GM19239 (cell line): Measurements from ENCODE around the gene PDCD10.
A peak's percentile ranks its signal among the peaks of the same experiment; 100 is the strongest.

Experiments
- DNase-seq: peaks from one replicate; pipeline ENCODE4 v3.0.0; 2011; ENCODE audit warnings: low spot score; ENCODE audit not compliant: insufficient read length
- FAIRE-seq: peaks from 2 replicates; lab custom pipeline; 2011; peaks lifted over from hg19 to GRCh38; lab: Jason Lieb, UNC

The PDCD10 gene

DNA sequence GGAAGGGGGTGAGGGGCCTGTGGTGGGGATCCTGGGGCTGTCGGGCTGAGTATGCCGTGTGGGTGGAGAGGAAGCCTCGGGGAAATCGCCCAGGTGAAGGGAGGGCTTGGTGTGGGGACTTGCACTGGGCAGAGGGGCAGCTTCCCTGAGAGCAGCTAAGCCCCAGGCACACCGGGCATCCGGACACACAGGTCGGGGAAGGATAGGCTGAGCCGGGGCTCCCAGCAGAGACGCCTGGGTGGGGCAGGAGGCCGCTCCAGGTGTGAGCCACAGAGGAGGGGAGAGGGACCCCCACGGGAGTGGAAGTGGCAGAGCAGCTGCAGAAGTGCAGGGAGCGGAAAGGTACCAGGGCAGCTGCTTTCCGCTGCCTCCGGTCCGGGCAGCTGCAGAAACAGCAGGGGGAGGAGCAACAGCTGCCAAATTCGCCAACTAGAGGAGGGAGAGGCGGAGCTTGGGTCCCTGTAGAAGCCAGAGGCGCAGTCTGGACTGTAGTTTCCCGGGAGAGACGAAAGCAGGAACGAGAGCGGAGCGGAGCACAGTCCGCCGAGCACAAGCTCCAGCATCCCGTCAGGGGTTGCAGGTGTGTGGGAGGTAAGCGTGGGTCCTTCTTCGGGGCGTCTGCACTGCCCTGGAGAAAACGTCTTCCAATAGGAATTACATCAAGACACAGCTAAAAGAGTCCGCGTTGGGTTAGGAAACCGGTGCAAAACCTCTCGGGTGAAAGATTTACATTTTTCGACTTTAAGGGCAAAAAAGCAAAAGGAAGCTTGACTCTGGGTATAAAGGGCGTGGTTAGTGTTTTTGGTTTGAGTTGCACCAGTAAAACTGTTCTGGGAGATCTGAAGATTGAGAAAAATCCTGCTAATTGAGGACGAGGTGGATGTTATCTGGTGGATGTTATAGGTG is 794 bp upstream of the PDCD10 start, which contains the start of gene SERPINI1:
TSS of gene SERPINI1 (plus strand) at position 489 of the 906 bp plus-strand sequence. CDS start 53,408 bp downstream, outside the sequence.
- DNase-seq (peak; percentile 19), FAIRE-seq (peak; percentile 93)

DNA sequence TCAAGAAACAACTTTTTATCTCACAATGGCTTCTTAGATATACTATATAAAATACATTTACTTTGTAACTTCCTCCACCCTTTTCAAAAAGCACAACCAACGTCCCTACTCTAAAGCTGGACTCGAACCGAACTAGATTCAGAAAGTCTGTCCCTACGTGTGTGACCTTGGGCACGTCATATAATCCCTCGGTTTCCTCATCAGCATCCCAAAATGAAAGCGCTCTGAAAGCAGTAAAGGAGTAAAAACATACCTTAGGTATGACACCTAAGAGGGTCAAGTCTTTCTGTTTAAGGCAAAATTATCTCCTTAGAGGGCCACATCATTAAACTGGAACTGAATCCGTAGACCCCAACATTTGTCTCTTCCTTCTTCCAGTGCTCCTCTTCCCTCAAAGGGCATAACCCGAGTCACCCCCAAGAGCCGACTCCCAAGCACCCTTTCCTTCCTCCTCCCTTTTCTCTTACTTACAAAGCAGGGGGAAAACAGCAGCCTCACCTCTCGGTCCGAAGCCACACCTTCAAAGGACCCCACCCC is 663 bp downstream of the PDCD10 start:
- DNase-seq (no peak), FAIRE-seq (no peak)

DNA sequence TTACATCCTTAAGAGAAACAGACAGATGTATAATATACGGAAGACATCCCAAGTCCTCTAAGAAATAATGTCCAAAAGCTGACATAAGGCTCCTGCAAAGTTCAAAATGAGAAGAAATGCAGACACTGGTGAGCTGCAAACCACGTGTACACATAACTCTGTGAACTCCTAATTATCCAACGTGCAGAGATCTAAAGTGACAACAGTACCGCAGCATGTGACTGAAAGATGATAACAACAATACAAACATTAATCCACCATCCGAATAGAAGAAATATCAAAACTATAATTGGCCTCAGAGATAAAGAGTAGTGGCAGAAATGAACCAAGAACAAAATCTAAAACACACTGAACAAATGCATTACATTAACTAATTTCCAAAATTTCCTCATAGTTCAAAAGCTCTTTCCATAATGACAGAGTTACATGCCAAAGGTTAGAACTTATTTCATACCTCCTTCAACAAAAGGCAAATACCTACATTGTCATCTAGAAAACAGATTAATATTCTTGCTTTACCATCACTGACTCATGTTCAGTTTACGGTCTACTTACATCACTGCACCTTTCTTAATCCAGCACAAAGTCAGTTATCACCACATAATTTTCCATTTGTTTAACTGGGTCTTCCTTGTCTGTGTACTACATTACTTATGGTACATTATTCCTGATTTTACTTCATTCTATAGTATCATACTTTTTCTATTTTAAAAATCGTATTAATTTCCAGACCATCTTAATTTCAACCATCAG is 2.2 kb downstream of the PDCD10 start:
- FAIRE-seq, result no peak
- DNase-seq, result no peak

DNA sequence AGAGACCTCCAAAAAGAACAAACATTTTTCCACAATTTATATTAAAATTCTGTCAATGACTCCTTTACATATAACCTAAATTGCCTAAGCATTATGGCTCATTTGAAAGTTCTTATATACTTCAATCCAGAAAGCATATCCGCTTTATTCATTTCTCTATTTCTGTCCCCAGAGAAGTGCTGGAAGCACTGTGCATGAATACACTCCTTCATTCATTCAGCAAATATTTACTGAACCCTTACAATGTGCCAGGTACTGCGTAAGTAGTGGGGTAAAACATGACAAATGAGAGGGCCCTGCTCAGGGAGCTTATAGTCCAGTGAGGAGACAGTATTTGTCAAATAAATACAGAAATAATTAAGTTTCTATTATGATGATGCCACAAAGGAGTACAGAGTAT is 3.3 kb downstream of the PDCD10 start:
- DNase-seq (no peak), FAIRE-seq (no peak)

DNA sequence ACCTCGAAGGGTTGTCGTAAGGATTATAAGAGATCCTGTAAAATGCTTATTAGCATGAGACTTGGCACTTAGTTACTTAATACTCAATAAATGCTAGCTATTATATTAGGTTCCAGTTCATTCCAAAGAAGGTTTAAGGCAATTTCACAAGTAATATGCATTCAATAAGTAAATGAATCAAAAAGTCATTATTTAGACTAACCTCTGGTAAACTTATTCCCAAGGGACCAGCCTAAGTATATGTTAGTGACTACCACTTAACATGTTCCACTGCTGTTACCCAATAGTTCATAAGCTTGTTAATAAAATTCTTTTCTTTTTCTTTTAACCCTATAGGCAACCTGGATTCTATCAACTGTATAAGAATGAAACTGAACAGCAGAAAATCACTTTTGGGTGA is 5.1 kb downstream of the PDCD10 start:
- FAIRE-seq (no peak), DNase-seq (no peak)

DNA sequence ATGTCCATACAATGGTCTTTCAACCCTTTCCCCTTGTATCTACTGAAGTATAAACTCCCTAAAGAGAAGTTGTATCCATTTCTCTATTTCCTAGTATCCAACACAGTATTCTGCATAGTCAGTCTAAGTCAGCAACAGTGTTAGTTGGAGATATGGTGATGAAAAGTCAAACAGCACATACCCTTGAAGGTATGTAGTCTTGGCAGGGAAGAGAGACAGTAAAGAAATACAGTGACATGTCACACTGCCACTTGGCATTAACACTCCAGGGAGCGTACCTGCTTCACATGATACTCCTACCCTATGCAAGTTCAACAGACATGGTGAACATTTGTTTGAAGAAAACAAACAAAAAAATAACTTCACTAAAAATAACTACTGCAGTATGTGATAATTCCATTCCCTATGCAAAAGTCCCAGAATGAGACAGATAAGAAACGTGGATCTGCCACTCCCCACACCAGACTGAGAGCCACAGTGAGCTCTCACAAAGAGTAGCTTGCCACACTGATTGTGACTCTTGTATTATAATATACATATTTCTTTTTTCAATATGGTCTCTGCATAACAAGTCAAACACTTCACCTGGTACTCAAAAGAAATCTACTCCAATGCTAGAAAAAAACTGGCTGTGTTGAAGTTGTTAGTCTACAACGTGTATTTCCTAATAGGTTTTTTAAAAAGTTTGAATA is 5.9 kb downstream of the PDCD10 start:
- FAIRE-seq (no peak), DNase-seq (no peak)

DNA sequence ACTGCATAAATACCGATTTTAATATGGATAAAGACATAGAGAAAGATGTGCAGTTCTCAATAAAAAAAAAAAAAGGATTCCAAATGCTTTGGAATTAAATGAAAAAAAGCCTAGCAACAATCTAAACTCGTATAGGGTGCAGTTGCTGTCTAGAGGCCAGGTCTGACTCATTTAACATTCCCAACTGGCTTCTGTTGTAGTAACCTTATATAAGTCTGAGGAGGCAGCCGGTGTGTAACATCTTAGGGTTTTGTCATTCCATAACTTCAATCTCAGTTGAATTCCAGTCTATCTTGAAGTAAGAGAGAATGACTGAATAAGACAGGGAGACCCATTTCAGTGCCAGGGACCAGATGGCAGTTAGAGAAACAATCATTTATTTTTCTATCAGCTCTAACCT is 6.5 kb downstream of the PDCD10 start:
- DNase-seq (no peak), FAIRE-seq (no peak)

DNA sequence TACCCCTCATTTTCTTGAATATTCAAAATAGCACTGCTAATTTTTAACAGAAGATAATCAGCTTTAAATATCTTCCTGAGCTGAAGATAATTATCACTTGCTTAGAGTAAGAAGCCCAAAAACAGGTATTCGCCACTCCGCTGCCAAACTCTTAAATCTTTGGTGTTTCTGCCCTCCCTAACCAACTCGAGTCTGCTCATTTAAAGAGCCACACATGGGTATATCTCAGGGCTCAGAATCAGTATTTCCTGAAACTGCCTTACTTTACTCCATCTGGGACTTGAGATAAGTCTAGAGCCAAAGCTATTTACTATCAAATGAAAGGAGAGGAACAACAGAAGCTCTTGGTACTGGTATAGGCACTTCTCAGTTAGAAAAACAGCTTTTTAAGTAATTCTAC is 10.8 kb downstream of the PDCD10 start:
- no peak for FAIRE-seq

DNA sequence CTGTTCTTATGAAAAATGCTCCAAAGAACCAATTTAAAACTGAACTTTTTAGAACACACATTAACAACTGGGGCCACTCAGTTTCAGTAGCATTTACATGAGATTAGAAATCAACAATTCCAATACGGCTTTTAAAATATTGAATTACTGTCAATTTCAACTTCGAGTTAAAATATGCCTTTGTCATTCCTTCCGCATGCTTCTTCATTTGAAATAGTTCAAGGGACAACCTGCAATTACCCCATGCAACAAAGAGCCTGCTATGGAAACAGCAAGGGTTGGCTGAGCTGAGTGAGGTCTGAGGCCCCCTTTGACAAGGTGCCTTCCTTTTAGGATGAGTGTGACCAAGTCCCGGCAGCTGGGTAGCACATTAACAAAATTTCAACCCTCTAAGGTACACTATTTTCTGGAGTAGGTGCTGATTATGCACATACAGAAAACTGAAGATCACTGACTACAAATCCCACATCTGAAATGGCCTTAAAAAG is 11.6 kb downstream of the PDCD10 start:
- DNase-seq, result no peak
- no peak for FAIRE-seq

More for the DNA sequence above, 10.8 kb downstream of the PDCD10 start:
- DNase-seq, result no peak

DNA sequence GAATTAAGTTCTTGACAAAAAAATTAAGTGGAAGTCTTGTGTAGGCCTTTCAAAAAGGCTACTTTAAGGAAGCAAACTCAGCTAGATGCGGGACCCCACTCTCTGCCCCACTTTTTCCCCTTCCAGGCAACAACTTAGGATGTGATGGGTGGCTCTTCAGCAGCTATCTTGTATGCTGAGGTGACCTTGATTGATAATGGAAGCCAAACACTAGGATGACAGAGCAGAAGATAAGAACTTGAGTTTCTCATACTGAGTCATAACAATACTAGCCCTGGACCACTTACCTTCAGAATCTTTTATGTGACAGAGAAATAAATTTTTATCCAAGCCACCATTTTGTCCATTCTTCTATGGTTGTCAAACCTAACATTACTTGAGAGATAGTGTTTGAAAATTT is 16.1 kb downstream of the PDCD10 start:
- FAIRE-seq (no peak), DNase-seq (no peak)

DNA sequence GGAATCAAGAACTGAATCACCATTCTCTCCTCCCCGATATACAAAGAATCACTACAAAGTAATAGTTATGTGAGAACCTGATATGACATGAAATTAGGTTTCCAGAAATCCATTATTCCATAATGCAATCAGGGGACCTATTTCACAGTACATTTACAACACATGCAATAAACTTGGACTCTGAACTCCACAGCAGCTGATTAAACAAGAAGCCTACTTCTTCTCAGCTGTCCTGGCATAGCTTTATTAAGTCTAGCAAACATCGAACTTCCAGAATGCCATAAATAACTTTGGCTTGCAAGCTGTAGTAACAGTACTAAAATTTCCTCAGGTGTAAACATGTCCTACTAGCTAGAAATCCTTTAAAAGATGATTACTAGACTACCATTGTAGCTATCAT is 17.8 kb downstream of the PDCD10 start:
- FAIRE-seq, result no peak
- DNase-seq, result no peak

DNA sequence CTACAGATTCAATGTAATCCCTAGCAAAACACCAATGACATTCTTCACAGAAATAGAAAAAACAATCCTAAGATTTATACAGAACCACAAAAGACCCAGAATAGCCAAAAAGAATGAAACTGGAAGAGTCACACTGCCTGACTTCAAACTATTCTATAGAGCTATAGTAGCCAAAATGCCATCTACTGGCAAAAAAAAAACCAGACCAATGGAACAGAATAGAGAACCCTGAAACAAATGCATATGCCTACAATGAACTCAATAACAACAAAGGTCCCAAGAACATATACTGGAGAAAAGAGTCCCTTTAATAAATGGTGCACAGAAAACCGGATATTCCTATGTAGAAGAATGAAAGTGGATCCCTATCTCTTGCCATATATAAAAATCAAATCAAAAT is 19.8 kb downstream of the PDCD10 start:
- no peak for FAIRE-seq
- no peak for DNase-seq

DNA sequence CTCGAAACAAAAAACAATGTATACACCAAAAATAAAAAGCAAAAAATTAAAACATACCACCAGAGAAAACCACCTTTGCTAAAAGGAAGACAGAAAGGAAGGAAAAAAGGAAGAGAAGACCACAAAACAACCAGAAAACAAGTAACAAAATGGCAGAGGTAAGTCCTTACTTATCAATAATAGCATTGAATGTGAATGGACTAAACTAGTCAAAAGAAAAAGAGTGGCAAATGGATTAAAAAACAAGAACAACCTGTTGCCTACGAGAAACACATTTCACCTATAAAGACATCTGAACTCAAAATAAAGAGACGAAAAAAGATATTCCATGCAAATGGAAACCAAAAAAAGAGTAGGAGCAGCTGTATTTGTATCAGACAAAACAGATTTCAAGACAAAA is 22.2 kb downstream of the PDCD10 start:
- DNase-seq (no peak), FAIRE-seq (no peak)

DNA sequence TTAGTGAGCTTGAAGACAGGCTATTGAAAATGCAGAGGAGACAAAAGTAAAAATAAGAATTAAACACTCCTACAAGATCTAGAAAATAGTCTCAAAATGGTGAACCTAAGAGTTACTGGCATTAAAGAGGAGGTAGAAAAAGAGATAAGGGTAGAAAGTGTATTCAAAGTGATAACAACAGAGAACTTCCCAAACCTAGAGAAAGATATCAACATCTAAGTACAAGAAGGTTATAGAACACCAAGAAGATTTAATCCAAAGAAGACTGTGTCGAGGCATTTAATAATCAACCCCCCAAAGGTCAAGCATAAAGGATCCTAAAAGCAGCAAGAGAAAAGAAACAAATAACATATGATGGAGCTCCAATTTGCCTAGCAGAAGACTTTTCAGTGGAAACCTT is 23.3 kb downstream of the PDCD10 start:
- FAIRE-seq, result no peak
- no peak for DNase-seq

DNA sequence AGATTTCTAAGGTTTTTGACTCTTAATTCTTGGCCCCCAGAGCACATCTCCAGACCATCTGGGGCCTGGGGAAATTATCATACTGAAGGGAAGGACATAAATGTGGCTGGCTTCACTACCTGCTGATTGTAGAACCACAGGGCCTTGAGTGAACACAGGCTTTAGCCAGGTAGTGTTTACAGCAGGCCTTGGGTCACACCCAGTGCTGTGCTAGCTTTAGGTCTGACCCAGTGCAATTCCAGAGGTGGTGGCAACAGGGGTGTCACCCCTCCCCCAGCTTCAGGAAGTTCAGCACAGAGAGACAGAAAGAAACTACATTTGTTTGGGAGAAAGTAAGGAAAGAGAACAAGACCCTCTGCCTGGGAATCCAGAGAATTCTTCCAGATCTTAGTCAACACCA is 24.1 kb downstream of the PDCD10 start:
- no peak for DNase-seq
- no peak for FAIRE-seq

DNA sequence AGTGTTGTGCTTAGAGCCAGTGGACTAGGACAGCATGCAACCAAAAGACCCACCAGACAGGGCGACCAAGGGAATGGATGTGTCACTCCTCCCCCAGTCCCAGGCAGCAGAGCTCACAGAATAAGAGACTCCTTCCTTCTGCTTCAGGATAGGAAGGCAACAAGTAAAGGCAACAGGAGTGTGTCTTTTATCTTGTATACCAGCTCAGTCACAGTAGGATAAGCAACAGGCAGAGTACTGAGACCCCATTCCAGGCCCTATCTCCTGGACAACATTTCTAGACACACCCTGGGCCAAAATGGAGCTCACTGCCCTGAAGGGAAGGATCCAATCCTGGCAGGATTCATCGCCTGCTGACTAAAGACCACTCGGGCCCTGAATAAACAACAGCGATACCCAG is 25.0 kb downstream of the PDCD10 start:
- DNase-seq (no peak), FAIRE-seq (no peak)

DNA sequence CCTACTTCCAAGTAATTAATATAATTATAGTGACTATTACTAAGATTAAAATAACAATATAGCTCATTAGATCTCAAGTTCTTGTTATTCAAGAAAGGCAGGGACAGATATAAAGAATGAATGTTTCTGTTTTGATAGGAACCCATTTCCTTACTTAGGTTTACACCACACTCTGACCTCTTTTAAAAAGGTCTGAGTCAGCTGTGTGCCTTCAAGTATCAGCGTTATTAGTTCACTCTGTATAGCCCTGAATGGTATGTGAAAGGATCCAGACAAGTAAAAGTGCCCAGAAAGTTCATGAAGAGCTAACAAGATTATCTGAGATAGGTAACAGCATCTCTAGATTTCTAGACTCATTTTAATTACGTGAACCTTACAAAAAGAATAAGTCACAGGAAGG is 28.9 kb downstream of the PDCD10 start:
- no peak for FAIRE-seq
- no peak for DNase-seq

DNA sequence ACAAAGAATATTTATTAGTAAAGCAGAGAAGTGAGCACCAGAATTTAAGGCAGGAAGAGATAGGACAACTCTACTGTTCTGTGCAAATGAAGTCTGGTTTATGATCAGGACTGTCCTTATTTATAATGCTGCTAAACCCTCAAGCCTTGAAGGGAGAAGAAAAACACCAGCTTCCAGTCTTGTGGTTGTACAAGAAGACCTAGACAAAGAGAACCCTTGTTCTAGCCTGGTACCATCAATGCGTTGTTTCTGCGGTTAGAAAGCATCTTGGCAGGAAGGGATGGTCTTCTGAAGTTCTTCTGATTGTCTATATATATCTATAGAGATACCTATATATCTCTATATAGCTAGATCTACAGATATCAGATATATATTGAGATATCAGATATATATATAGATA is 33.8 kb downstream of the PDCD10 start:
- no peak for DNase-seq

DNA sequence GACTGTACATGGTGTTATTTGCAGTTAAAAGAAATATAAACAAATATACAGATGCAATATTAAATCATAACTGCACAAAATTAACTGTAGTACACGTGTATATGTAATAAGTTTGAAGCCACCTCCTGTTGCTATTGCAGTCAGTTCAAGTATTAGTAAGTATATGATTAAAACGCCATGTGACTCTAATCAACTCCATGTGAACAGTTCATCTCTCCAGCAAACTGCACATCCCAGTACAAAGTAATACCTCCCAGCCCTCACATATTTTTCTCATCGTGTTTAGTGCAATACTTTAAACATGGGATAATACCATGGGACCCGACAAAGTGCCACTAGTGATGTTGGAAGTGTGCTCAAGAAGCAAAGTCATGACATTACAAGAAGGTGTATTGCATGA is 34.6 kb downstream of the PDCD10 start:
- FAIRE-seq, result no peak
- DNase-seq, result no peak

More for the DNA sequence above, 33.8 kb downstream of the PDCD10 start:
- FAIRE-seq, result no peak

DNA sequence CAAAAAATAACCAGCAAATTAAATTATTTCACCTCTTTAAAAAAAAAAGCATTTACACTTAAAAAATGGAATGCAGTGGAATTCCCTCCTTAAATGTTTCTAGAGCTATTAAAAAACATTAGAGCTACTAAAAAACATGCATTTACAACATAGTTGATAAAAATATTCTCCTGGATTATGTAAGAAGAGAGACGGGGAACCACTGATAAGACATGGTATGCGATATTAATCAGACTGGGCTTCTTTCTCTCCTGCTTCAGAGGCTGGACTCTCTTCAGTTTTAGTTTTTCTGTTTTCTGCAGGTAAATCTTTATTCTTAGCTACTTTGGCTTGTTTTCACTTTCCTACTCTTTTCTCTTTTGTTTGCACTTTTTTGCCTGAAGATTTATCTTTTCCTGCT is 40.6 kb downstream of the PDCD10 start:
- DNase-seq (no peak), FAIRE-seq (no peak)
